ENCODE data around the gene ZNF566. TPM values are rescaled to one million over a fixed set of nuclear protein-coding genes. Genes with fewer than 3 reads are reported as not detected.
"Not testable (repeated sequence)": the region's sequence is repeated elsewhere in the genome, so short reads cannot be mapped to it uniquely, and the experiment has no call there.

The ZNF566 gene
- total and polyA plus RNA-seq, 12 donors = 7.4 to 20.9 (median 12.2) TPM

DNA sequence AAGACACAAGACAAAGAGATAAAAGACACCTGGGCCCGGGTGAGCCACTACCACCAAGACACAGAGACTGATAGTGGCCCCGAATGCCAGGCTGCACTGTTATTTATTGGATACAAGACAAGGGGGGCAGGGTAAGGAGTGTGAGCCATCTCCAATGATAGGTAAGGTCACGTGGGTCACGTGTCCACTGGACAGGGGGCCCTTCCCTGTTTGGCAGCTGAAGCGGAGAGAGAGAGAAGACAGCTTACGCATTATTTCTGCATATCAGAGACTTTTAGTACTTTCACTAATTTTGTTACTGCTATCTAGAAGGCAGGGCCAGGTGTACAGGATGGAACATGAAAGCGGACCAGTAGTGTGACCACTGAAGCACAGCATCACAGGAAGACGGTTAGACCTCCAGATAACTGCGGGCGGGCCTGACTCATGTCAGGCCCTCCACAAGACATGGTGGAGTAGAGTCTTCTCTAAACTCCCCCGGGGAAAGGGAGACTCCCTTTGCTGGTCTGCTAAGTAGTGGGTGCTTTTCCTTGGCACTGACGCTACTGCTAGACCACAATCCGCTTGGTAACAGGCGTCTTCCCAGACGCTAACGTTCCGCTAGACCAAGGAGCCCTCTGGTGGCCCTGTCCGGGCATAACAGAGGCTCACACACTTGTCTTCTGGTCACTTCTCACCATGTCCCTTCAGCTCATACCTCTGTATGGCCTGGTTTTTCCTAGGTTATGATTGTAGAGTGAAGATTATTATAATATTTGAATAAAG, 3.5 kb upstream of the ZNF566 start:
- intact Hi-C loops (cut with DNase I) = loop anchor here in 1 of 2 donors (10.0 kb wide), 1 partner anchor 298 kb away; no protein-coding TSS in a partner anchor
- H3K4me1 ChIP-seq (replicated peaks in 1 of 2); H3K36me3 ChIP-seq (replicated peaks in 1 of 2); H3K27ac ChIP-seq; H3K9me3 ChIP-seq (replicated peaks in 1 of 3); H3K4me3 ChIP-seq; H3K27me3 ChIP-seq: not testable (repeated sequence)
- DNase-seq = peak; percentile 31 to 88 (median 73)
- WGBS, 4 donors = 61 to 91% (median 65%) methylated on average over 11 to 18 of the region's 18 CpGs
- peak; percentile 43 to 71 (median 62) for TF ChIP-seq CTCF (IDR thresholded peaks at IDR 0.05)

GRCh38 chr19:36490846-36491245, 1.5 kb upstream of the ZNF566 start:
- 84 to 97% (median 95%) methylated on average over 6 to 25 of the region's 29 CpGs; no CpG with 5 or more reads in 1 of the 4 donors for WGBS, 4 donors

DNA sequence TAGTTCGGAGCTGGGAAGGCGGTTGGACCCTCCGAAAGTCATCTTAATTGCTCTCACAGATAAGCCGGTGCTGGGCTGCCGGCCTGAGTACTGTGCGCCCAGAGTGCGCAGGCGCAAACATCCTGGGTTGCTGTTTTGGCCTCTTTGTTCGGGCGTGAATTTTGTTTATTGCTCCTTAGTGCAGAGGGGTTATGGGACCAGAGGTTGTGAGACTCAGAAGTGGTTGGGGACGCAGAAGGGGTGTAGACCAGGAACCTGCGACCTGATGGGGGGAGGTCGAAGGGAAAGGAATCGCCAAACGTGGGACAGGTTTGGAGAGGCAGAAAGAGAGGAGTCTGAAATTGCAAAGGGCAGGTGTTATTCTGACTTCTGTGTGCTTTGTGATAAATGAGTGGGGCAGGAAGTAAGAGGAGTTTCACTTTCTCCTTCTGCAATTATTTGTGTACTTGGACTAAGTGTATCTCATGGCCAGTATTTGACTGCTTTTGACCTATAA, 607 bp upstream of the ZNF566 start:
- Histone ChIP-seq H3K36me3 (replicated peaks in 1 of 2) (no peaks in the 10 kb centered on the region), H3K4me3 (peak overlapping the region in 3 of 4 donors; percentile 76 to 89 (median 76)), H3K27me3 (no peaks in the 10 kb centered on the region), H3K9me3 (replicated peaks in 1 of 3) (no peaks in the 10 kb centered on the region), H3K4me1 (replicated peaks in 1 of 2) (peaks cover 0 to 10% of the 10 kb centered on the region in 2 donors), H3K27ac (peak overlapping the region; percentile 83 to 98 (median 96))
- TF ChIP-seq CTCF (IDR thresholded peaks at IDR 0.05) = no peak
- no peak for TF ChIP-seq POLR2A (IDR thresholded peaks at IDR 0.05)
- WGBS, 4 donors = 2 to 4% (median 3%) methylated on average over 15 of the region's 15 CpGs
- intact Hi-C loops (cut with DNase I) = loop anchor here (10.0 kb wide), 2 partner anchors 285 to 295 kb away; no protein-coding TSS in a partner anchor
- DNase-seq = peak in 6 of 7 donors; percentile 74 to 94 (median 87)

More at GRCh38 chr19:36490846-36491245, 1.5 kb upstream of the ZNF566 start:
- not testable (repeated sequence) for H3K36me3 ChIP-seq (replicated peaks in 1 of 2); H3K4me3 ChIP-seq; H3K27ac ChIP-seq; H3K9me3 ChIP-seq (replicated peaks in 1 of 3); H3K27me3 ChIP-seq; DNase-seq
- intact Hi-C loops (cut with DNase I) = loop anchor here in 1 of 2 donors (10.0 kb wide), 1 partner anchor 296 kb away; no protein-coding TSS in a partner anchor
- peaks cover 0 to 10% of the 10 kb centered on the region in 2 donors for H3K4me1 ChIP-seq (replicated peaks in 1 of 2)

- DNase-seq = peak in 3 of 7 donors; percentile 35 to 69 (median 41)
- intact Hi-C loops (cut with DNase I) = loop anchor here in 1 of 2 donors (10.0 kb wide), 1 partner anchor 284 kb away; no protein-coding TSS in a partner anchor
- Histone ChIP-seq H3K27ac (peak overlapping the region; percentile 83 to 98 (median 96)), H3K27me3 (no peaks in the 10 kb centered on the region), H3K4me3 (peak overlapping the region; percentile 30 to 89 (median 76)), H3K9me3 (replicated peaks in 1 of 3) (no peaks in the 10 kb centered on the region), H3K36me3 (replicated peaks in 1 of 2) (no peaks in the 10 kb centered on the region), H3K4me1 (replicated peaks in 1 of 2) (peaks cover 0 to 10% of the 10 kb centered on the region in 2 donors)
- 0 to 2% (median 0%) methylated on average over 4 to 11 of the region's 11 CpGs for WGBS, 4 donors
- TF ChIP-seq CTCF (IDR thresholded peaks at IDR 0.05) (peak in 1 of 6 experiments; percentile 9), POLR2A (IDR thresholded peaks at IDR 0.05) (no peak)
Observed at GRCh38 chr19:36488846-36489117, 579 bp downstream of the ZNF566 start.
